ENCODE results near the gene ETV6.
"Not testable (repeated sequence)": the region's sequence is repeated elsewhere in the genome, so short reads cannot be mapped to it uniquely, and the experiment has no call there.

Gene ETV6

DNA sequence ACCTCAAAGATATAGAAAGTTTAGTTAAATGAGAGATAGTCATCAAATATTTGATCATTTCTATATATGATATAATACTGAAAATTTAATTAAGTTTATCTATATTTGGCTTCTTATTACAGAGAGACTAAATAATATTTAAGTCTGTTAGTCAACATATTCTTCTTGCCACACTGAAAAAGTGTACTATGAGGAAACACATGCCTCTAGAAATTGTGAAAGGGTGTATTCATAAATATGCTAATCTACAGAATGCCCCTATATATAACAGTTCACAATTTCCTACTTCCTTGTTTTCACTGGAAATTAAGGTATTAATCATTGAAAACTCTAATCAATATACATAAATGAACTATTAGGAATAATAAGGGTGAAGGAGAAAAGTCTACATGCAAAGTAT, 31.4 kb upstream of the ETV6 start:
- DNase-seq (ENCODE audit: low read depth) = no peak
- H3K4me3 ChIP-seq (replicated peaks; ENCODE audit: low read depth, low read length) = no peak overlapping the region
- TF ChIP-seq, protein P1, sequence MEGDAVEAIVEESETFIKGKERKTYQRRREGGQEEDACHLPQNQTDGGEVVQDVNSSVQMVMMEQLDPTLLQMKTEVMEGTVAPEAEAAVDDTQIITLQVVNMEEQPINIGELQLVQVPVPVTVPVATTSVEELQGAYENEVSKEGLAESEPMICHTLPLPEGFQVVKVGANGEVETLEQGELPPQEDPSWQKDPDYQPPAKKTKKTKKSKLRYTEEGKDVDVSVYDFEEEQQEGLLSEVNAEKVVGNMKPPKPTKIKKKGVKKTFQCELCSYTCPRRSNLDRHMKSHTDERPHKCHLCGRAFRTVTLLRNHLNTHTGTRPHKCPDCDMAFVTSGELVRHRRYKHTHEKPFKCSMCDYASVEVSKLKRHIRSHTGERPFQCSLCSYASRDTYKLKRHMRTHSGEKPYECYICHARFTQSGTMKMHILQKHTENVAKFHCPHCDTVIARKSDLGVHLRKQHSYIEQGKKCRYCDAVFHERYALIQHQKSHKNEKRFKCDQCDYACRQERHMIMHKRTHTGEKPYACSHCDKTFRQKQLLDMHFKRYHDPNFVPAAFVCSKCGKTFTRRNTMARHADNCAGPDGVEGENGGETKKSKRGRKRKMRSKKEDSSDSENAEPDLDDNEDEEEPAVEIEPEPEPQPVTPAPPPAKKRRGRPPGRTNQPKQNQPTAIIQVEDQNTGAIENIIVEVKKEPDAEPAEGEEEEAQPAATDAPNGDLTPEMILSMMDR (IDR thresholded peaks at IDR 0.05; ENCODE audit: low read length, missing control alignments) = no peak

DNA sequence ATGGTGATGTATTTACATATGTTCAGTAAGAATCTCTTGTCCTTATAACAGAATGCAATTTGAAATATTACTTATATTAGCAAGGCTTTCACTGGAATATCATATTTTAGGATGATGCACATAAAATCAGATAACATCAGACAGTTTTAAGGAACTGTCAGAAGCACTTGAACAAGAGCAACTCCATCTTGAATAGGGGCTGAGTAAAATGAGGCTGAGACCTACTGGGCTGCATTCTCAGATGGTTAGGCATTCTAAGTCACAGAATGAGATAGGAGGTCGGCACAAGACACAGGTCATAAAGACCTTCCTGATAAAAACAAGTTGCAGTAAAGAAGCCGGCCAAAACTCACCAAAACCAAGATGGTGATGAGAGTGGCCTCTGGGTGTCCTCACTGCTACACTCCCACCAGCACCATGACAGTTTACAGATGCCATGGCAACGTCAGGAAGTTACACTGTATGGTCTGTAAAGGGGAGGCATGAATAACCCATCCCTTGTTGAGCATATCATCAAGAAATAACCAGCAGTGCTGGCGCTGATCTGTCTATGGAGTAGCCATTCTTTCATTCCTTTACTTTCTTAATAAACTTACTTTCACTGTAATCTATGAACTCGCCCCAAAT, 27.6 kb upstream of the ETV6 start:
- TF ChIP-seq, protein P1 (IDR thresholded peaks at IDR 0.05; ENCODE audit: low read length, missing control alignments) = peak; percentile 11
- H3K4me3 ChIP-seq (replicated peaks; ENCODE audit: low read depth, low read length) = no peak overlapping the region
- DNase-seq (ENCODE audit: low read depth) = peak; percentile 39

DNA sequence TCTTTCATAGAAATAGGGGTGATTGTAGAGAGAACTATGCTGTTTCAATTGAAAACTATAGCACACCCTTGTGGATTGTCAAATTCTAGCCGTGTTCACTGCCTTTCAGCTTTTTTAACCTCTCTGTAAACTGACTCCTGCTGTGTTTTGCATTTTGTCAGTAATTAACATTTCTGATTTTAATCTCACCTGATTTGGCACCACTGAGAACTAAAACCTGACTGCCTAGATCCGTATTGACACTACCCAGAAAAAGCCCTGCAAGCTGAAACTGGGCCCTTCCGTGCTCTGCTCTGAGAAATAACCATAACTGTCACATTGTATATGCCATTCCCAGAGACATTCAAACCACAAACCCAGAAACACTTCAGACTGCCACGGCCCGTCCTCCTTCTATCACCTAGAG, 26.6 kb upstream of the ETV6 start:
- H3K4me3 ChIP-seq (replicated peaks; ENCODE audit: low read depth, low read length) = no peak overlapping the region
- DNase-seq (ENCODE audit: low read depth) = no peak
- TF ChIP-seq, protein P1 (IDR thresholded peaks at IDR 0.05; ENCODE audit: low read length, missing control alignments) = peak; percentile 26

DNA sequence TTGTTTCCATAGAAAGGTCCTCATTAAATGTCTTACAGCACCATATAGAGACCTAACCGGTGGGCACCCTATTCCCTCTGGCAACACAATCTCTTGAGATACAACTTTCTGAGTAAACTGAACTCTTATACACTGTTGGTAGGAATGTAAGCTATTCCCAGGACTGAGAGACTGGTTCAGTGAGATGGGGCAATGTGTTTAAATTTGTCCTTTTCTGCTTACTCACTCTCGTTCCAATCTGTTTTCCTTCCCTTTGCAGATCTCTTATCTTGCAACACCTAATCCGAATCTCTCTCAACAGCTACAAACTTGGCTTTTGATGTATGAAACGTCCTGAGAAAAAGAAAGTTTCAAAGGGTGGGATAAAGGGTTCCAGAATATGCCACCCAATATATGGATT, 26.1 kb upstream of the ETV6 start:
- peak; percentile 14 for DNase-seq (ENCODE audit: low read depth)
- TF ChIP-seq, protein P1 (IDR thresholded peaks at IDR 0.05; ENCODE audit: low read length, missing control alignments) = no peak
- no peak overlapping the region for H3K4me3 ChIP-seq (replicated peaks; ENCODE audit: low read depth, low read length)

DNA sequence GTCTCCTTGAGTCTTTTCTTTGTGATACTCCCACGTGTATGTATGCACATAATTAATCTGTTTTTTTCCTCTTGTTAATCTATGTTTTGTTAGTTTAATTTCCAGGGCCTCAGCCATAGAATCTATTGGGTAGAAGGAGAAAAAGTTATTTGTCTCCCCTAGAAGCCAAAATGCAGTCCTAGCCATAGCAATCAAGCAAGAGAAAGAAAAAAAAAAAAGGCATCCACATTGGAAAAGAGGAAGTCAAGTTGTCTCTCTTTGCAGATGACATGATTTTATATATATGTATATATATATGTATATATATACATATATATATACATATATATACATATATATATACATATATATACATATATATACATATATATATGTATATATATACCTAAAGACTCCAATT, 25.4 kb upstream of the ETV6 start:
- TF ChIP-seq, protein P1 (IDR thresholded peaks at IDR 0.05; ENCODE audit: low read length, missing control alignments) = no peak
- H3K4me3 ChIP-seq (replicated peaks; ENCODE audit: low read depth, low read length) = no peak overlapping the region
- no peak for DNase-seq (ENCODE audit: low read depth)

DNA sequence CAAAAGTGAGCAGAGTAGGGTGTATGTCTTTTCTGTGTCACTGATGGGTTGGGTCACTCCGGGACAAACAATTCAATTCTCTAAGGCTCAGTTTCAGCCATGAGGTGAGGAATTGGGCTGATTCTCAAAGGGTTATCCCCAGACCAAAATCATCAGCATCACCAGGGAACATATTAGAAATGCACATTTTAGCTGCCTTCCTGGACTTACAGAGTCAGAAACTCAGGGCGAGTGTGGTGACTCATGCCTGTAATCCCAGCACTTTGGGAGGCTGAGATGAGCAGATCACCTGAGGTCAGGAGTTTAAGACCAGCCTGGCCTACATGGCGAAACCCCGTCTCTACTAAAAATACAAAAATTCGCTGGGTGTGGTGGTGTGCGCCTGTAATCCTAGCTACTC, 21.8 kb upstream of the ETV6 start:
- not testable (repeated sequence) for DNase-seq (ENCODE audit: low read depth); H3K4me3 ChIP-seq (replicated peaks; ENCODE audit: low read depth, low read length)

DNA sequence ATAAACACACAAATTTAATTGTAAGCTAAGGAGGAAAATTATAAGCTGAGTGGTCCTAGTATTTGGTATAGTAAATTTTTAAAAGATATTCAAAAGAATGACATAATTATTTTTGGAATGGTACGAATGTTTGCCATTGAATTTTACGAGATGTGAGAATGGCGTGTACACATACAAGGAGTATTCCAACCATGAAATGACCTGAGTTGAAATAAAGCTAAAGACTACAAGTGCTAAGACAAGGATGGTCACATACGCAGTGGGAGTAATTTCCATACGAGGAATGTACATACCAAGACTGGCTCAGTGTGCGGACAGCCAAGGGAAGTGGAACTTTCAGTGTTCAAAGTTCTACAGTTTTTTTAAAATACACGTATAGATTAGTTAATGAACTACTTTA, 21.1 kb upstream of the ETV6 start:
- TF ChIP-seq, protein P1 (IDR thresholded peaks at IDR 0.05; ENCODE audit: low read length, missing control alignments) = no peak

More for the DNA sequence above, 21.1 kb upstream of the ETV6 start:
- no peak for DNase-seq (ENCODE audit: low read depth)
- H3K4me3 ChIP-seq (replicated peaks; ENCODE audit: low read depth, low read length) = no peak overlapping the region
